OCI-LY7 (cell line): ENCODE data around the gene FASTKD1. TPM values are rescaled to one million over a fixed set of nuclear protein-coding genes. Genes with fewer than 3 reads are reported as not detected.

Experiments used
- BruUV-seq: library from RNA; stranded (reverse); fragments of 400-500 nt; replicated peaks from 2 replicates; lab custom pipeline; 2021; lab: Mats Ljungman, UMichigan
- CTCF ChIA-PET: fragments of 300-600 bp; sonication (Branson Sonifier 250); formaldehyde crosslinking; loops from one replicate; lab custom pipeline; 2022; ENCODE audit warnings: antibody characterized with exemption; ENCODE audit not compliant: unreplicated experiment; lab: Charles Lee
- POLR2A ChIA-PET: fragments of 300-600 bp; sonication (Branson Sonifier 250); formaldehyde crosslinking; loops from one replicate; lab custom pipeline; 2022; ENCODE audit warnings: antibody characterized with exemption; lab: Charles Lee
- DNase-seq: peaks from one replicate; pipeline ENCODE4 v3.0.0-alpha.2; 2015; ENCODE audit warnings: low spot score
- H2AFZ ChIP-seq: fragments of 200-600 bp; sonication (generic), shearing (Covaris generic); 2 replicates; pipeline ENCODE4 v1.6.1; 2014; ENCODE audit warnings: mild to moderate bottlenecking, antibody characterized with exemption, low read length, moderate library complexity
- H3K27ac ChIP-seq: fragments of 200-600 bp; sonication (generic); 2 replicates; pipeline ENCODE4 v1.5.1; 2014; ENCODE audit warnings: mixed run types, low read depth, mild to moderate bottlenecking, moderate library complexity, low read length, inconsistent platforms; ENCODE audit not compliant: poor library complexity, severe bottlenecking
- H3K36me3 ChIP-seq: fragments of 200-600 bp; sonication (generic); 2 replicates; pipeline ENCODE4 v1.6.1; 2014; ENCODE audit warnings: mild to moderate bottlenecking, antibody characterized with exemption, low read length, moderate library complexity, mixed read lengths; ENCODE audit not compliant: insufficient read depth
- H3K4me1 ChIP-seq: fragments of 200-600 bp; sonication (generic); 2 replicates; pipeline ENCODE4 v1.5.1; 2014; ENCODE audit warnings: mild to moderate bottlenecking, low read length; ENCODE audit not compliant: insufficient read depth, poor library complexity, severe bottlenecking
- H3K4me2 ChIP-seq: fragments of 200-600 bp; sonication (generic); 2 replicates; pipeline ENCODE4 v1.6.1; 2014; ENCODE audit warnings: mild to moderate bottlenecking, low read length
- H3K4me3 ChIP-seq: fragments of 200-600 bp; sonication (generic); 2 replicates; pipeline ENCODE4 v1.5.1; 2014; ENCODE audit warnings: mild to moderate bottlenecking, low read depth, low read length; ENCODE audit not compliant: poor library complexity, severe bottlenecking
- H3K79me2 ChIP-seq: fragments of 200-600 bp; sonication (generic); 2 replicates; pipeline ENCODE4 v1.6.1; 2016; ENCODE audit warnings: low read depth, mild to moderate bottlenecking, low read length, moderate library complexity, mixed read lengths; ENCODE audit not compliant: insufficient read depth
- H3K9me2 ChIP-seq: fragments of 200-600 bp; sonication (generic); 2 replicates; pipeline ENCODE4 v1.6.1; 2016; ENCODE audit warnings: mild to moderate bottlenecking, low read length, mixed read lengths; ENCODE audit not compliant: insufficient read depth
- H3K9me3 ChIP-seq: fragments of 200-600 bp; sonication (generic); 2 replicates; pipeline ENCODE4 v1.6.1; 2014; ENCODE audit warnings: mild to moderate bottlenecking, mixed run types, low read length, mixed read lengths
- H4K20me1 ChIP-seq: fragments of 200-600 bp; sonication (generic); 2 replicates; pipeline ENCODE4 v1.6.1; 2014; ENCODE audit warnings: mild to moderate bottlenecking, antibody characterized with exemption, low read length, moderate library complexity, mixed read lengths; ENCODE audit not compliant: insufficient read depth
- EZH2phosphoT487 ChIP-seq: fragments of 200-600 bp; sonication (generic); IDR thresholded peaks from 2 replicates; pipeline ENCODE4 v1.6.1; 2018; ENCODE audit warnings: low read depth, borderline replicate concordance, mild to moderate bottlenecking, mixed run types, antibody characterized with exemption, low read length, moderate library complexity, mixed read lengths
- intact Hi-C: fragments of 100-400 bp; cut with micrococcal nuclease; formaldehyde crosslinking; loops from one replicate; pipeline ENCODE4 v1.10.0; 2022; ENCODE audit not compliant: unreplicated experiment
- total RNA-seq, 2 experiments: library from RNA; depleted of rRNA in 1 of 2; stranded (reverse); fragments of >200 nt in 1 of 2; shearing (Covaris generic) in 1 of 2; gene quantifications; 2 replicates each; pipeline ENCODE4 v1.2.3, GENCODE V29; 2014 to 2022
- TF ChIP-seq, protein P1 (sequence below): fragments of 200-600 bp; sonication (generic); conservative IDR thresholded peaks from 2 replicates; pipeline ENCODE4 v1.5.1; 2014; ENCODE audit warnings: mild to moderate bottlenecking, antibody characterized with exemption, low read length, moderate library complexity, mixed read lengths

FASTKD1 gene
- total RNA-seq, 2 experiments from 2014 or later: 34.6 to 54.9 TPM

DNA sequence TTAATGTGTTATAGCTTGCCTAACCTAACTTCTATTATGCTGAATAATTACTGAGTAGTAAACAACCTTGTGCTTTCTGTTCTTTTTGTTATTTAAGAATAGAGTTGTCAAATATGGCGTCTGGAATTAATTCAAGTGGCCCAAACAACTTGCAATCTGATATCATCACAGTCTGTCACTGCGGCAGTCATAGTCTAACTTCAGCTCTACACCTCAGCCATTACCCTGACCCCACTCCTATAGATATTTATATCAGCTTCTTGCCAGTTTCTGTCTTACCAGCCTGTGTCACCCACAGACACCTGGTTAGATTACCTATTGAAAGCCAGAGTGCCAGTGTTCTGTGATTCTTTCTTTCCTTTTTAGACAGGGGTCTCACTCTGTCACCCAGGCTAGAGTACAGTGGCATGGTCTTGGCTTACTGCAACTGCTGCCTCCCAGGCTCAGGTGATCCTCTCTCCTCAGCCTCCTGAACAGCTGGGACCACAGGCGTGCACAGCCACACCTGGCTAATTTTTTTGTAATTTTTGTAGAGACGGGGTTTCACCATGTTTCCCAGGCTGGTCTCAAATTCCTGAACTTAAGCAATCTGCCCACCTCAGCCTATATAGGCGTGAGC lies 78.2 kb downstream of the FASTKD1 start:
- H3K9me3 ChIP-seq: no peaks in the 10 kb centered on the region
- H3K27ac ChIP-seq: no peak overlapping the region
- no peaks in the 10 kb centered on the region for H3K79me2 ChIP-seq
- CTCF ChIA-PET: no interaction called here
- H3K4me3 ChIP-seq: no peak overlapping the region
- POLR2A ChIA-PET: interaction anchor here (0.5 to 0.7 kb wide), 2 partner anchors 15 to 186 kb away, joined by 3 read pairs; no protein-coding TSS in a partner anchor
- no peak overlapping the region for H3K4me2 ChIP-seq
- DNase-seq: no peak
- H2AFZ ChIP-seq: no peak overlapping the region
- TF ChIP-seq EZH2phosphoT487: no peak
- TF ChIP-seq, protein P1, sequence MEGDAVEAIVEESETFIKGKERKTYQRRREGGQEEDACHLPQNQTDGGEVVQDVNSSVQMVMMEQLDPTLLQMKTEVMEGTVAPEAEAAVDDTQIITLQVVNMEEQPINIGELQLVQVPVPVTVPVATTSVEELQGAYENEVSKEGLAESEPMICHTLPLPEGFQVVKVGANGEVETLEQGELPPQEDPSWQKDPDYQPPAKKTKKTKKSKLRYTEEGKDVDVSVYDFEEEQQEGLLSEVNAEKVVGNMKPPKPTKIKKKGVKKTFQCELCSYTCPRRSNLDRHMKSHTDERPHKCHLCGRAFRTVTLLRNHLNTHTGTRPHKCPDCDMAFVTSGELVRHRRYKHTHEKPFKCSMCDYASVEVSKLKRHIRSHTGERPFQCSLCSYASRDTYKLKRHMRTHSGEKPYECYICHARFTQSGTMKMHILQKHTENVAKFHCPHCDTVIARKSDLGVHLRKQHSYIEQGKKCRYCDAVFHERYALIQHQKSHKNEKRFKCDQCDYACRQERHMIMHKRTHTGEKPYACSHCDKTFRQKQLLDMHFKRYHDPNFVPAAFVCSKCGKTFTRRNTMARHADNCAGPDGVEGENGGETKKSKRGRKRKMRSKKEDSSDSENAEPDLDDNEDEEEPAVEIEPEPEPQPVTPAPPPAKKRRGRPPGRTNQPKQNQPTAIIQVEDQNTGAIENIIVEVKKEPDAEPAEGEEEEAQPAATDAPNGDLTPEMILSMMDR: no peak
- intact Hi-C loops: no loop called here
- H3K4me1 ChIP-seq: no peaks in the 10 kb centered on the region
- no peaks in the 10 kb centered on the region for H4K20me1 ChIP-seq
- no TSS peak for BruUV-seq
- no peaks in the 10 kb centered on the region for H3K9me2 ChIP-seq
- no peaks in the 10 kb centered on the region for H3K36me3 ChIP-seq

DNA sequence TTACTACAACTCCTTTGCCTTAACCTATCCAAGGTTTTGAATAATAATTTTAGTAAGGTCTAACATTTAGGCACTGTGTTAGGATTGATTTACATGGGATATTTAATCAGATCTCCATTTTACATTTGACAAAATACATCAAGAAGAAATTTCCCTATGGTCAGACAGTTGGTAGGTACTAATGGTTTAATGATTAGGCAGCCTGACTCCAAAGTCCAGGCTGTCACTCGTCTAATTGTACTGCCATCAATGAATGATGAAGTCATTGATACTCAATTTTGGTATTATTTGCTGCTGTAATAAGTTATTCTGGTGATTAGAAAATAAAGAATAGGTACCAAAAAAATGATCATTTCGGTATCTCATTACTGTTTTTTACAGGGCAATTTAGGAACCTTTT lies 80.3 kb downstream of the FASTKD1 start:
- no TSS peak for BruUV-seq
- TF ChIP-seq, protein P1: no peak
- no peak for TF ChIP-seq EZH2phosphoT487
- Histone ChIP-seq H3K4me3 (no peak overlapping the region), H3K79me2 (no peaks in the 10 kb centered on the region), H3K4me2 (no peak overlapping the region), H3K27ac (no peak overlapping the region), H3K36me3 (no peaks in the 10 kb centered on the region), H2AFZ (no peak overlapping the region), H3K4me1 (no peaks in the 10 kb centered on the region), H3K9me2 (no peaks in the 10 kb centered on the region), H3K9me3 (no peaks in the 10 kb centered on the region), H4K20me1 (no peaks in the 10 kb centered on the region)
- ChIA-PET POLR2A (interaction anchor here (0.8 kb wide), 1 partner anchor 406 kb away, joined by 5 read pairs; no protein-coding TSS in a partner anchor), CTCF (no interaction called here)
- no peak for DNase-seq
- intact Hi-C loops: no loop called here

DNA sequence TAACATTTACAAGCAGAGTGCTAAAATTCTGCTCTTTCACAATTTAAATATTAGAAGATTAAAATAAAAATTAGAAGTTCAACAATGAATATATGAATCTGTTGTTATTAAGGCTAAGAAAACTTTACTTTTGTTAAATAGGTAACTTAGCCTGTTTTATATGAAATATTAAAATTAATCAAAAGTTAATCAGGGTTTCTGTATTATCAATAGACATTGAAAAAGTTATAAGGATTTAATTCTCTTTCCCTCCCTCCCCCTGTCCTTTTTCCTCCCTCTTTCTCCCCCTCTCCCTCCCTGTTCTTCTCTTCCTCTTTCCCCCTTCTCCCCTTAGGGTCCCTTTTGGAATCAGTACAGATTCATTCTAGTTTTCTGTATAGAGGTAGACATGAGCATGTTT lies 82.3 kb downstream of the FASTKD1 start:
- no peak for DNase-seq
- H3K4me3 ChIP-seq: no peak overlapping the region
- no TSS peak for BruUV-seq
- no peaks in the 10 kb centered on the region for H3K9me2 ChIP-seq
- no peaks in the 10 kb centered on the region for H3K79me2 ChIP-seq
- no peaks in the 10 kb centered on the region for H3K9me3 ChIP-seq
- ChIA-PET CTCF (no interaction called here), POLR2A (no interaction called here)
- no peak overlapping the region for H3K27ac ChIP-seq
- no peaks in the 10 kb centered on the region for H4K20me1 ChIP-seq
- no peak overlapping the region for H2AFZ ChIP-seq
- TF ChIP-seq, protein P1: no peak
- TF ChIP-seq EZH2phosphoT487: no peak
- no peak overlapping the region for H3K4me2 ChIP-seq
- H3K4me1 ChIP-seq: no peaks in the 10 kb centered on the region
- intact Hi-C loops: no loop called here
- H3K36me3 ChIP-seq: no peaks in the 10 kb centered on the region
